ENCODE results near the gene SEMA3G.

SEMA3G gene

GRCh38 chr3:52479877-52480575, 35.1 kb upstream of the SEMA3G start:
- no peak for DNase-seq (ENCODE audit: extremely low read depth in 1 of 2, low read depth in 1 of 2)

GRCh38 chr3:52479037-52479876, 34.4 kb upstream of the SEMA3G start:
- DNase-seq (ENCODE audit: extremely low read depth in 1 of 2, low read depth in 1 of 2), result no peak

- DNase-seq (ENCODE audit: extremely low read depth in 1 of 2, low read depth in 1 of 2), result no peak
These were observed 32.8 kb upstream of the SEMA3G start for GRCh38 chr3:52477796-52478095.

GRCh38 chr3:52477076-52477795, 32.3 kb upstream of the SEMA3G start:
- no peak for DNase-seq (ENCODE audit: extremely low read depth in 1 of 2, low read depth in 1 of 2)

- no peak for DNase-seq (ENCODE audit: extremely low read depth in 1 of 2, low read depth in 1 of 2)
These were observed 28.1 kb upstream of the SEMA3G start for GRCh38 chr3:52473026-52473425.

- DNase-seq (ENCODE audit: extremely low read depth in 1 of 2, low read depth in 1 of 2), result no peak
These were observed 27.5 kb upstream of the SEMA3G start for GRCh38 chr3:52472239-52473000.

GRCh38 chr3:52471371-52472238, 26.7 kb upstream of the SEMA3G start:
- DNase-seq (ENCODE audit: extremely low read depth in 1 of 2, low read depth in 1 of 2), result no peak

GRCh38 chr3:52470920-52471319, 26.0 kb upstream of the SEMA3G start:
- no peak for DNase-seq (ENCODE audit: extremely low read depth in 1 of 2, low read depth in 1 of 2)

- DNase-seq (ENCODE audit: extremely low read depth in 1 of 2, low read depth in 1 of 2), result no peak
These were observed 24.1 kb upstream of the SEMA3G start for GRCh38 chr3:52469001-52469400.

- DNase-seq (ENCODE audit: extremely low read depth in 1 of 2, low read depth in 1 of 2), result no peak
These were observed 23.4 kb upstream of the SEMA3G start for GRCh38 chr3:52468336-52468735.

GRCh38 chr3:52463416-52463815, 18.5 kb upstream of the SEMA3G start:
- DNase-seq (ENCODE audit: extremely low read depth in 1 of 2, low read depth in 1 of 2), result no peak

GRCh38 chr3:52461874-52462273, 17.0 kb upstream of the SEMA3G start:
- no peak for DNase-seq (ENCODE audit: extremely low read depth in 1 of 2, low read depth in 1 of 2)

- DNase-seq (ENCODE audit: extremely low read depth in 1 of 2, low read depth in 1 of 2), result no peak
These were observed 14.1 kb upstream of the SEMA3G start for GRCh38 chr3:52458770-52459545.

- no peak for DNase-seq (ENCODE audit: extremely low read depth in 1 of 2, low read depth in 1 of 2)
These were observed 13.3 kb upstream of the SEMA3G start for GRCh38 chr3:52458031-52458760.

GRCh38 chr3:52456800-52457183, 11.9 kb upstream of the SEMA3G start:
- no peak for DNase-seq (ENCODE audit: extremely low read depth in 1 of 2, low read depth in 1 of 2)

- DNase-seq (ENCODE audit: extremely low read depth in 1 of 2, low read depth in 1 of 2), result no peak
These were observed 11.4 kb upstream of the SEMA3G start for GRCh38 chr3:52456169-52456799.

GRCh38 chr3:52455283-52456168, 10.6 kb upstream of the SEMA3G start, which contains the start of gene NISCH:
NISCH (plus strand) TSS chr3:52455604; CDS start chr3:52455642, 38 bp downstream.
- DNase-seq (ENCODE audit: extremely low read depth in 1 of 2, low read depth in 1 of 2), result peak; percentile 87 to 92
